OCI-LY1 (cell line): ENCODE results near the gene L3MBTL4.

Experiments
- H2AFZ ChIP-seq: fragments of 200-600 bp; sonication (generic), shearing (Covaris generic); 2 replicates; pipeline ENCODE4 v1.6.0; 2014; ENCODE audit warnings: antibody characterized with exemption, mild to moderate bottlenecking, low read length
- H3F3A ChIP-seq: fragments of 200-600 bp; sonication (generic), shearing (Covaris generic); 2 replicates; pipeline ENCODE4 v1.6.0; 2014; ENCODE audit warnings: mild to moderate bottlenecking, antibody characterized with exemption, low read length, moderate library complexity; ENCODE audit not compliant: insufficient read depth
- H3K27ac ChIP-seq: fragments of 200-600 bp; sonication (generic); 2 replicates; pipeline ENCODE4 v1.5.1; 2014; ENCODE audit warnings: low read length, mixed run types, mild to moderate bottlenecking, low read depth; ENCODE audit not compliant: poor library complexity, severe bottlenecking
- H3K27me3 ChIP-seq: fragments of 200-600 bp; sonication (generic); 2 replicates; pipeline ENCODE4 v1.6.0; 2014; ENCODE audit warnings: antibody characterized with exemption, mild to moderate bottlenecking, low read length, moderate library complexity; ENCODE audit not compliant: insufficient read depth
- H3K36me3 ChIP-seq: fragments of 200-600 bp; sonication (generic); 2 replicates; pipeline ENCODE4 v1.6.1; 2014; ENCODE audit warnings: mild to moderate bottlenecking, antibody characterized with exemption, low read length, moderate library complexity, mixed read lengths; ENCODE audit not compliant: insufficient read depth
- H3K4me1 ChIP-seq: fragments of 200-600 bp; sonication (generic); 2 replicates; pipeline ENCODE4 v1.5.1; 2014; ENCODE audit warnings: mild to moderate bottlenecking, low read length, moderate library complexity; ENCODE audit not compliant: insufficient read depth, severe bottlenecking
- H3K4me2 ChIP-seq: fragments of 200-600 bp; sonication (generic), shearing (Covaris generic); 2 replicates; pipeline ENCODE4 v1.6.1; 2014; ENCODE audit warnings: low read length
- H3K4me3 ChIP-seq: fragments of 200-600 bp; sonication (generic); 2 replicates; pipeline ENCODE4 v1.5.1; 2014; ENCODE audit warnings: low read length, low read depth, mild to moderate bottlenecking, mixed read lengths; ENCODE audit not compliant: poor library complexity, severe bottlenecking
- H3K79me2 ChIP-seq: fragments of 200-600 bp; shearing (Covaris generic); 2 replicates; pipeline ENCODE4 v1.6.1; 2016; ENCODE audit warnings: mixed run types, low read length, mixed read lengths; ENCODE audit not compliant: insufficient read depth
- H3K9ac ChIP-seq: fragments of 200-600 bp; sonication (generic), shearing (Covaris generic); 2 replicates; pipeline ENCODE4 v1.6.1; 2014; ENCODE audit warnings: mild to moderate bottlenecking, low read length, mixed read lengths
- H3K9me2 ChIP-seq: fragments of 200-600 bp; sonication (generic), shearing (Covaris generic); 2 replicates; pipeline ENCODE4 v1.6.1; 2014; ENCODE audit warnings: low read depth, mild to moderate bottlenecking, low read length, mixed read lengths
- H3K9me3 ChIP-seq: fragments of 200-600 bp; shearing (Covaris generic); 2 replicates; pipeline ENCODE4 v1.6.1; 2014; ENCODE audit warnings: low read length, mixed read lengths
- H4K20me1 ChIP-seq: fragments of 200-600 bp; sonication (generic), shearing (Covaris generic); 2 replicates; pipeline ENCODE4 v1.6.0; 2016; ENCODE audit warnings: mild to moderate bottlenecking, low read length; ENCODE audit not compliant: insufficient read depth
- CTCF ChIP-seq: fragments of 200-600 bp; sonication (generic), shearing (Covaris generic); IDR thresholded peaks from 2 replicates; pipeline ENCODE4 v1.5.1; 2017; ENCODE audit warnings: mild to moderate bottlenecking, antibody characterized with exemption, low read length, moderate library complexity, mixed read lengths
- EZH2 ChIP-seq: fragments of 200-600 bp; sonication (generic), shearing (Covaris generic); IDR thresholded peaks from 2 replicates; pipeline ENCODE4 v1.8.0; 2017; ENCODE audit warnings: borderline replicate concordance, mixed run types, mild to moderate bottlenecking, antibody characterized with exemption, low read length, moderate library complexity, mixed read lengths

Gene L3MBTL4

GRCh38 chr18:5951515-5952091, 463.1 kb downstream of the L3MBTL4 start:
- H3K36me3 ChIP-seq = no peaks in the 10 kb centered on the region
- H2AFZ ChIP-seq = no peak overlapping the region
- H3K27me3 ChIP-seq = no peaks in the 10 kb centered on the region
- H3K9ac ChIP-seq = no peak overlapping the region
- H3K4me1 ChIP-seq = no peaks in the 10 kb centered on the region
- H3K9me3 ChIP-seq = no peaks in the 10 kb centered on the region
- no peaks in the 10 kb centered on the region for H3F3A ChIP-seq
- H3K4me2 ChIP-seq = no peak overlapping the region
- no peak overlapping the region for H3K27ac ChIP-seq
- TF ChIP-seq CTCF = no peak
- no peak for TF ChIP-seq EZH2
- H3K79me2 ChIP-seq = no peaks in the 10 kb centered on the region
- H3K9me2 ChIP-seq = no peaks in the 10 kb centered on the region
- no peak overlapping the region for H3K4me3 ChIP-seq
- H4K20me1 ChIP-seq = no peaks in the 10 kb centered on the region

DNA sequence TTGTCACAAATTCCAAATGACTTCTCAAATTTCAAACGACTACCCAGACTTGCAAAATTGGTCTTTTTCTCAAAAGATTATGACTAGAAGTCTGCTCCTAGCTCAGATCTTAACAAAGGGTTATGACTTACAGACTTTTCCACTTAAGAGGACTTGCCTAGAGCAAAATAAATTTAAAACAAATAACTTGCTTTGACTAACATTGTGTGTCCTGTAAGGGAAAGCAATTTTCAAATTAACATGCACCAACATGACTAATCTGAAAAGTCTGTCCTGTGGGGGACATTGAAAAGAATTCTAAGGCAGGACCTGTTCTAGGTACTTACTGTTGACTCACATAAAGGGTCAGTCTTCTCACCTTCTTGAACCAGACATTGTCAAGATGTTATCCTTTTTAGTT, 465.9 kb downstream of the L3MBTL4 start:
- H3K4me2 ChIP-seq = no peak overlapping the region
- H3K27ac ChIP-seq = no peak overlapping the region
- H3K9me3 ChIP-seq = no peaks in the 10 kb centered on the region
- no peaks in the 10 kb centered on the region for H3K36me3 ChIP-seq
- TF ChIP-seq CTCF = no peak
- TF ChIP-seq EZH2 = no peak
- no peaks in the 10 kb centered on the region for H3K4me1 ChIP-seq
- no peak overlapping the region for H2AFZ ChIP-seq
- H3K27me3 ChIP-seq = no peaks in the 10 kb centered on the region
- no peaks in the 10 kb centered on the region for H4K20me1 ChIP-seq
- H3K9me2 ChIP-seq = no peaks in the 10 kb centered on the region
- no peak overlapping the region for H3K9ac ChIP-seq
- no peaks in the 10 kb centered on the region for H3F3A ChIP-seq
- H3K4me3 ChIP-seq = no peak overlapping the region
- H3K79me2 ChIP-seq = no peaks in the 10 kb centered on the region

DNA sequence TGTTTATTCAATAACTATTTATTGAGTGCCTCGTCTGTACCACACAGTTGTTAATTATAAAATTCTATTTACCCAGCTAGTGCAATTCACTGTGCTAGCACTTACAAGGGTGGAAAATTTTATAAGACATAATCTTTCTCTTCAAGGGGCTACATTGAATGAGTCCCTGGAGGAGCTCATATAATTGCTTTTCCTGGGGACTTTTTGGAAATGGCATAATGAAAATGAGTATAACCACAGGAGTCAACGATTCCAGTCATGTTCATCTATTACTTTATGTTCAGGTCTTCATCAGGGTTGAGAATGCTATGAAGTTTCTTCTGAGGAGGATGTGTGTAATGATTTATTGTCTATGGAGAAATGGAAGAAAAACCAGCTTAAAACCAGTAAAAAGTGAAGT, 466.5 kb downstream of the L3MBTL4 start:
- H3K4me2 ChIP-seq = no peak overlapping the region
- no peak overlapping the region for H3K9ac ChIP-seq
- no peak overlapping the region for H3K27ac ChIP-seq
- no peaks in the 10 kb centered on the region for H3K9me2 ChIP-seq
- no peak overlapping the region for H2AFZ ChIP-seq
- H3K4me1 ChIP-seq = no peaks in the 10 kb centered on the region
- no peaks in the 10 kb centered on the region for H3K9me3 ChIP-seq
- no peaks in the 10 kb centered on the region for H3K27me3 ChIP-seq
- no peaks in the 10 kb centered on the region for H3K36me3 ChIP-seq
- no peaks in the 10 kb centered on the region for H3F3A ChIP-seq
- TF ChIP-seq CTCF (no peak), EZH2 (no peak)
- no peak overlapping the region for H3K4me3 ChIP-seq
- no peaks in the 10 kb centered on the region for H3K79me2 ChIP-seq
- H4K20me1 ChIP-seq = no peaks in the 10 kb centered on the region
